Activated naive CD4-positive, alpha-beta T cell treated with Interleukin-2 at 50 U/mL for 16 hours (primary cell): ENCODE results near the gene TAGLN3.
"Not testable (repeated sequence)": the region's sequence is repeated elsewhere in the genome, so short reads cannot be mapped to it uniquely, and the experiment has no call there.

Source experiments
- DNase-seq: peaks from one replicate; pipeline ENCODE4 v3.0.0-alpha.2; 2020

Gene TAGLN3

GRCh38 chr3:112011376-112011940 is 12.7 kb downstream of the TAGLN3 start:
- no peak for DNase-seq

DNA sequence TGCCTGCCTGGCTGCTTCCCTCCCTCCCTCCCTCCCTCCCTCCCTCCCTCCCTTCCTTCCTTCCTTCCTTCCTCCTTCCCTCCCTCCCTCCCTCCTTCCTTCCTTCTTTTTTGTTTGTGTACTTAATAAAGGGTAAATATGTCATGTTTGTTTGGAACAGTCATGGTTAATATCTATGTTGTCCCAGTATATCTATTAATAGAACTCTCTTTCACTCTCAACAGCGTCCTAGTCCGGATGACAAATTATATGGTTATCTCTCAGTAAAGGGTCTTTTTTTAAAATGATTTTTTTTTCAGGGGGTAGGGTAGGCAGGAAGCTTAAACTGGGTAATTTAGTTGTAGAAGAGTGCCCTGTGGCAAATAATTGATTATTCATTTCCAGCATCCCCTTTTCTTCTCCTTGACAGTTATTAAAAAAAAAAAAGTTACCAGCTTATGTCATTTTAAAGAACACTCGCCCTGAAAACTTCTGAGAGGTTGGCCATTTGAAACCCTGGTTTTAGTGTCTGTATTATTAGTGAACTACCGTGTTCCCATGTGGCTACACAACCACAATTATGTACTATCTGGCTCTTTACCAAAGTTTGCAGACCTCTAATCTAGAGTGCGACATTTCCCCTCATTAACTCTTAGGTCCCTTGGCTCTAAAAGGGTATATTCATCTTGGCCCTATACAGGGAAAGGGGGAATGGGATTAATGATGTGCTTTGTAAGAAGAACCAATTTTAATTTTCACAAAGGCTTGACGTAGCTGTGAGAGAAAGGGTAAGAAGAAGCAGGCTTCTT is 13.7 kb downstream of the TAGLN3 start:
- no peak for DNase-seq

- DNase-seq = peak; percentile 66
Observed at GRCh38 chr3:112013058-112013783, 14.5 kb downstream of the TAGLN3 start.

GRCh38 chr3:112013784-112014143 is 15.0 kb downstream of the TAGLN3 start:
- DNase-seq = no peak

DNA sequence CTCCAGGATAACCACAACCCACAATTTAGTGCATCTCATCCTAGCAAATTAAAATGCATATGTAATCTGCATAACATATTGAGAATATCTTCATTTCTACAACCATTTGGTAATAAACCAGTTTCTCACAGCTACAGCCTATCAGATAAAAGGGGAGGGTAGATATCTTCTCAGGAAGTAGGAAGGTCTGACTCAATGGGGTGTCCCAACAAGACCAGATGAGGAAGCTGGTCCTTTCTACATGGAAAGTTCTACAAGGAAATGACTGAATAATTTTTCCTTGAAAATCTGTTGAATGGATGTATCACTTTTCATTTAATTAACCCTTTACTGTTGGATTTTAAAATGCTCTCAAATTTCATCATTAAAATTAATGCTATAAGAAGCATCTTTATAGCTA is 18.4 kb downstream of the TAGLN3 start:
- no peak for DNase-seq

DNA sequence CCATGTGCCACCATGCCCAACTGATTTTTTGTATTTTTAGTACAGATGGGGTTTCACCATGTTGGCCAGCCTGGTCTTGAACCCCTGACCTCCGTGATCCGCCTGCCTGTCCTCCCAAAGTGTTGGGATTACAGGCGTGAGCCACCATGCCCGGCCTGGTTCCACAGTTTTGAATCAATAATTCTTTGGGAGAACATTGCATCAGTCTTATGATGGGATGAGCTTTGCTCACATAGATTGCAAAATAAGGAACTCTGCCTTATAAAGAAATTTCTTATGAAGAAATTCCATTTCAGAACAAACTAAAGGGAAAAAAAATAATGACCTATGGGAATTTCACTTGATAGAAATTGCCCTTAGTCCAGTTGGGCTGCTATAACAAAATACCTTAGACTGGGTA is 20.0 kb downstream of the TAGLN3 start:
- no peak for DNase-seq

GRCh38 chr3:112019716-112020115 is 21.0 kb downstream of the TAGLN3 start:
- DNase-seq = no peak

GRCh38 chr3:112020674-112021085 is 22.0 kb downstream of the TAGLN3 start:
- no peak for DNase-seq

DNA sequence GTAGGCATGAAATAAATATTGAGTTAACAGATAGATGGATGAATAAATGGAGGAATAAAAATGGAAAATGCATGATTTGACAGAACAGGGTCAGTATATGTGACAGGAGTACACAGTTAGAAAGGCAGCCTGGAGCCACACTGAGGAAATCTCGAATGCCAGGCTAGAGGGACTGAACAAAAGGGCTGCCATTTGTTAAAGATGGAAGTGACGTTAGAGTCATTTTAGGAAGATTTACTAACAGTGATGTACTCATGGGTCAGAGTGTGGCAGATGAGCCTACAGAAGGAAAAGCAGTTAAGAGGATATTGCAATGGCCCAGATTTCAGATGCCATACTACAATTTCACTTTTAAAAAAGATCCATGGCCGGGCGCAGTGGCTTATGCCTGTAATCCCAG is 28.4 kb downstream of the TAGLN3 start:
- no peak for DNase-seq

DNA sequence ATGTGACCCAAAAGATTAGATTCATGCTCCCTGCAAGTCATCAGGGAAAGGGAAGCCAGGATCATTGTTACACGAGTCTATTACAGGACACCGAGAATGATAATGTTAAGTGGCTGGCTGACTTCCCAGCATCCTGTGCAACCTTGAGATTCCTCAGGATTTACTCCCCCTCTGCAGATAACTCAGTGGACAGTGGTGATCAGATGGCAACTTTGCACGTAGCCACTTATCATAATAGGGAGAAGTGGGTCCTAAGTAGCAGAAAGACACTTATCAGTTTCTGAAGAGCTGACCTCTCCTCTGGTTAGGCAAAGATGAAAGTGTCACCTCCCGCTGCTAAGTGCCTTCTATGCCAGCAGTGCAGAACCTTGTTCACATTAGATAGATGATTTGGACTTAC is 29.1 kb downstream of the TAGLN3 start:
- DNase-seq = no peak

GRCh38 chr3:112030901-112031300 is 32.2 kb downstream of the TAGLN3 start:
- no peak for DNase-seq

DNA sequence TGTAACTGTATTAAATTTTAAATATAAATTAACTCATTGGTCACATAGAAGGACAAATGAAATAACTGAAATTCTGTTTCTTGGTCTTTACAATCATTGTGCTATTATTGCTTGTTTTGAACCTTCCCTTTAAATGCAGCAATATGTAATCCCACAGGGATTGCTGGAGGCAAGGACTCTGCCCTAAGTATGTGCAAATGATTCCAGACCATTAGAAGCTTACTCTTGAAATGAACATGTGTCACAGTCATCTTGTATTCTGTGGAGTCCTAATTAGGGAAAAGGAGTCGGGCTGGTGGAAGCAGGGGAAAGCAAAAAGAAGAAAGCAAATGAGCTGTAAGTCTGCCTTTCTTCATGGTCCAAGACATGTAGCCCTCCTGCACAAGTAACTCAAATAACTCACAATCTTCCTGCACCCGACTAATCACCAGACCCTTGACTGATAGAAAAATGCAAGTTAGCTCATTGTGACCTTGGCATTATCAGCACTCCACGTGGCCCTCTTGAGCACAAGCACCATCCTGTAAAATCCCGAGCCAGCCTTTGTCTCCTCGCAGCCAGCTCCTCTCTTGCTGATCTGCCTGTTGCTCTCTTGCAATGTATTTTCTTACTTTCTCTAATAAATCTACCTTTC is 33.5 kb downstream of the TAGLN3 start:
- no peak for DNase-seq

GRCh38 chr3:112034436-112034835 is 35.7 kb downstream of the TAGLN3 start, which contains the start of gene TMPRSS7:
TSS of gene TMPRSS7 (plus strand) at chr3:112034736. CDS start at chr3:112034846, 110 bp downstream.
- no peak for DNase-seq

- no peak for DNase-seq
Observed at GRCh38 chr3:112035241-112035640, 36.5 kb downstream of the TAGLN3 start.

- not testable (repeated sequence) for DNase-seq
Observed at GRCh38 chr3:112037194-112037593, 38.5 kb downstream of the TAGLN3 start.

- DNase-seq = no peak
Observed at GRCh38 chr3:112038863-112039262, 40.1 kb downstream of the TAGLN3 start.

DNA sequence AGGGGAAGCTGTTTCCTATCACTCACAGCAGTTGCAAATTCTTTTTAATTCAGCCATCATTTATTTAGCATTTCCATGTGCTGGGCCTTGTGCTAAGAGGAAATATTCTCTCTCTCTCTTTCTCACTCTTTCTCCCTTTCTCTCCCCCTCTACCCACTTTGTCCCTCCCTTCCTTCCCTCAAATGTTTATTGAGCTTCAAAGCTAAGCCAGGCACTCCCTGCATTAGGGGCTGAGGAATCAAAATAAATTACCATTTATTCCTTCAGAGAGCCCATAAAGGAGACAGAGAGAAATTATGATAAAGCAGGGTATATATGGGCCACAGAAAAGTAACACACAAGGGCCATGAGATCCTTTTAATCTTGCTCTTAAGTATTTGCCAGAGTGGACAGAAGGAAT is 42.6 kb downstream of the TAGLN3 start:
- DNase-seq = no peak

DNA sequence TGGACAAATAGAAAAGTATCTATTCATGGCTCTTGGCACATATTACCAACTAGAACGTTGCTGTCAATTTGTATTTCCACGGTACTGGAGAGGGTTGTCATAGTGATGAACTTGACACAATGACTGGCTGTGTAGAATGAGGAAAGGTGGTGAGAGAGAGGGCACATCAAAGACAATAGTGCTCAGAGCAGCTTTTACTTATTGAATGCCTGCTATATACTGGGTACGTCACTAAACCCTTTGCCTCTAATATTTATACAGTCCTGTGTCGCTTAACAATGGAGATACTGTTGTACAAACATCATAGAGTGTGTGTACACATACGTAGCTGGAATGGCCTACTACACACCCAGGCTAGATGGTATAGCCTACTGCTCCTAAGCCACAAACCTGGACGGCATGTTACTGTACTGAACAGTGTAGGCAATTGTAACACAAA is 44.1 kb downstream of the TAGLN3 start:
- DNase-seq = no peak

DNA sequence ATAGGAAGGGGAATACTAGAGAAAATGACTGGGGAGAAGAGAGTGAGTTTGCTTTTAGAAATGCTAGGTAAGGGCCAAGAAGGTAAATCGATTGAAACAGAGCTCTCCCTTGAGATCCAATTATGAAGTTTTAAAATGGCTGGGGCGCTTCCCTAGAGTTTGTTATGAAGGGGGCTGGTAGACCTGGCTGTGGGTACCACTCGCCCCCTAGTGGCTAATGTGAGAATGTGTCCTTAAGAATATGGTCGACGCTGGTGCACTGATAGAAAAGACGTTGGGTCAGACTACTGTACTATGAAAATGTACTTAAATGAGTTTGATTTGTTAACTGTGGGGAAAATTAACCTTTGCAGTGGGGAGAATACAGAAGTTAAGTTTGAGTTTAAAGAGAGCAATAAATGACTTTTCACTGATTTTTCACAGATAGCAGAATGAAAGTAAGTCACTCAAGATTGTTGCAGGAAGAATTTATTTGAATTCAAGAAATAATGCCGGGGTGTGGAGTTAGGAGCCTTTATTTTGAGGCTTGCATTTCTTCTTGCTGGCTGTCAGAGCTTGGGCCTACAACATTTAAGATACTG is 45.0 kb downstream of the TAGLN3 start:
- peak; percentile 28 for DNase-seq

DNA sequence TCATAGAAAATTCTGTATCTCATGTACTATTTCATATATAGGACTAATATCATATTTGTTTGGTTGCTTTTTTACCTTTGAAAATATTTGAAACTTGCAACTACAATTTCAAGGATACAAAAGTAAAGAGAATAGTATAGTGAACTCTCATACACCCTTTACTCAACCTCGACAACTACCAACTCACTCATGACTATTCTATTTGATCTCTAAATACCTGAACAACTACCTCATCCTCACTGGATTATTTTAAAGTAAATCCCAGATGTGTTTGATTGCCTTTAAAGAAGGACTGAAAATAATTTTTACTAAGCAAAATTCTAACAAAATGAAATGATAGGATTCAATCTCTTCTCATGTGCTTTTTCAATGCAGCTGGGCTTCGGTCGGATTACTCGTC is 47.9 kb downstream of the TAGLN3 start:
- DNase-seq = no peak

DNA sequence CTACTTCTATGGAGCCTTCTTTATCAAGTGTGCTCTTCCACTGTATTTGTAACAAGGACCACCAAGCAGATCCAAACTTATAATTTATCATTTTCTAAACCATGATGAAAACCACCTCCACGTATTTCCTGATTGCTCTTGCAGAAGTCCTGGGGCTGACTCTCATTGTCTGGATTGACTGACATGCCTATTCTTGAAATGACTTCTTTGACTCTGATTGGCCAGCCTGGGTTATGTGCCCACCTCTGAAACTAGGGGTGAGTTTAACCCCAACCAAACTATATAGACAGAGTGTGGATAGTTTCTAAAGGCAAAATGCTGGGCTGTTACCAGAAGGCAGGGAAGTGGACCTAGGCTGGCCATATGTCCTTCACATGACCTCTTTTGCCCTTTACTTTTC is 48.5 kb downstream of the TAGLN3 start:
- no peak for DNase-seq

DNA sequence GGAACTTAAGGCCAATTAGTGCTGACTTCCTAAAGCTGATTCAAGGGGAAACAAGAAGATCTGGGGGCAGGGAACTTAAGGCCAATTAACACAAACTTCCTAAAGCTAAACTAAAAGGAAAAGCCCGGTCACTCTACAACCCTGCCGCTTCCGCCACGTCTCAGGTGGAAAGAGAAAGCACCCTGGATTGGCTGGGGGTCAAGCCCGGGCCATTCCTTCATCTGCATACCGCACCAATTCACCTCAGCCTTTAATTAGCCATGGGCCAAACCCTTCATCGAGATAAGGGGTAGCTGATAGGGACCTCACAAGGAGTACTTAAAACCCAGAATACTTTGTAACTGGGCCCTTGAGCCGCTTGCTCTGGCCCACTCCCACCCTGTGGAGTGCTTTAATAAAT is 50.2 kb downstream of the TAGLN3 start:
- no peak for DNase-seq

- DNase-seq = no peak
Observed at GRCh38 chr3:112053229-112053628, 54.5 kb downstream of the TAGLN3 start.
